Activated CD4-positive, alpha-beta T cell treated with anti-CD3 and anti-CD28 coated beads, Interleukin-2, amount 10 ng/mL, durations not matched to agents 7 days and 5 days (primary cell): Measurements from ENCODE around the gene TNNI2. TPM values are rescaled to one million over a fixed set of nuclear protein-coding genes. Genes with fewer than 3 reads are reported as not detected.
"Not testable (repeated sequence)": the region's sequence is repeated elsewhere in the genome, so short reads cannot be mapped to it uniquely, and the experiment has no call there.

Experiments used
- CTCF ChIA-PET: fragments of 350-600 bp; sonication (Branson Sonifier 250); formaldehyde crosslinking; loops from one replicate; lab custom pipeline; 2021; ENCODE audit warnings: antibody characterized with exemption; lab: Charles Lee
- POLR2A ChIA-PET: fragments of 350-600 bp; sonication (Branson Sonifier 250); formaldehyde crosslinking; loops from one replicate; lab custom pipeline; 2021; ENCODE audit warnings: antibody characterized with exemption; lab: Charles Lee
- DNase-seq: peaks from one replicate; pipeline ENCODE4 v3.0.0-alpha.2; 2020
- H3K27ac Mint-ChIP-seq: one replicate; pipeline ENCODE4 v1.8.0; 2021; ENCODE audit warnings: mild to moderate bottlenecking, moderate library complexity, mixed read lengths
- H3K27me3 Mint-ChIP-seq: one replicate; pipeline ENCODE4 v1.8.0; 2021; ENCODE audit warnings: mixed read lengths
- H3K36me3 Mint-ChIP-seq: one replicate; pipeline ENCODE4 v1.8.0; 2021; ENCODE audit warnings: low read depth, mixed read lengths
- H3K4me1 Mint-ChIP-seq: one replicate; pipeline ENCODE4 v1.8.0; 2021; ENCODE audit warnings: mixed read lengths
- H3K4me3 Mint-ChIP-seq: one replicate; pipeline ENCODE4 v1.8.0; 2021; ENCODE audit warnings: mild to moderate bottlenecking, moderate library complexity, mixed read lengths
- H3K9me3 Mint-ChIP-seq: one replicate; pipeline ENCODE4 v1.8.0; 2021; ENCODE audit warnings: mixed read lengths
- total RNA-seq, 2 experiments: library from RNA; stranded (reverse); gene quantifications; one replicate each; pipeline ENCODE4 v1.2.3, GENCODE V29; 2021

Gene TNNI2
- total RNA-seq, 2 experiments from 2014 or later: not detected

- no peaks in the 10 kb centered on the region for H3K27me3 Mint-ChIP-seq
- peaks cover 4% of the 10 kb centered on the region for H3K36me3 Mint-ChIP-seq
- no peaks in the 10 kb centered on the region for H3K9me3 Mint-ChIP-seq
- peaks cover 31% of the 10 kb centered on the region for H3K4me1 Mint-ChIP-seq
- no peak overlapping the region for H3K4me3 Mint-ChIP-seq
- POLR2A ChIA-PET: no interaction called here
- DNase-seq: no peak
- CTCF ChIA-PET: interaction anchor here (1.9 kb wide), 1 partner anchor 44 kb away, joined by 4 read pairs; no protein-coding TSS in a partner anchor
- no peak overlapping the region for H3K27ac Mint-ChIP-seq
Observed at GRCh38 chr11:1878137-1879031, 39.6 kb downstream of the TNNI2 start.

DNA sequence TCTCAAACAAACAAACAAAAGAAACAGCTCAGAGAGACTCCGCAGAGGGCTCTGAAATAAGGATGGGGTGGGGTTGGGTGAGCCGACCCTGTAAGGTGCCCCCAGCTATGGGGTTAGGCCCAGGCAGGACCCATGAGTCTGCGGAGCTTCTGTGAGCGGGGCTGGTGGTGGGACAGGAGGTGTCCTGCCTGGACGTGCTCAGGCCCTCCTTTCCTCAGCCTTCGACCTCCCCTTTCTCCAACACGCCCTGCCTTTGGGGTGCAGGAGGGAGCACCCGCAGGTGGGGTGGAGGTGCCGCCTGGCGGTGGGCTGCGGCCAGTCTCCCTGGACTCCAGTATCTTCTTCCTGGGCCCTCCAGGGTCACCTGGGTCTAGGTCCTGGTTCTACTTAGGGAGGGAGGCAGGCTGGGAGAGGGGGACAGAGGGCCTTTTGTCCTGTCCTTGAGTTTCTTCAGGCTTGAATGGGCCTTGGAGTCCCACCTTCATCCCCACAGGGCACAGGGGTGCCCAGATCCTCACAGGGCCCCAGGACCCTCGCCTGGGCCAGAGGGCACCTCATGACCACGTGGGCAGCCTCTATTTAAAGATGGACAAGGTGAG lies 40.7 kb downstream of the TNNI2 start:
- no peak overlapping the region for H3K27ac Mint-ChIP-seq
- peaks cover 4% of the 10 kb centered on the region for H3K36me3 Mint-ChIP-seq
- POLR2A ChIA-PET: no interaction called here
- H3K27me3 Mint-ChIP-seq: no peaks in the 10 kb centered on the region
- no peak for DNase-seq
- no peaks in the 10 kb centered on the region for H3K9me3 Mint-ChIP-seq
- H3K4me3 Mint-ChIP-seq: no peak overlapping the region
- CTCF ChIA-PET: no interaction called here
- H3K4me1 Mint-ChIP-seq: peaks cover 28% of the 10 kb centered on the region

DNA sequence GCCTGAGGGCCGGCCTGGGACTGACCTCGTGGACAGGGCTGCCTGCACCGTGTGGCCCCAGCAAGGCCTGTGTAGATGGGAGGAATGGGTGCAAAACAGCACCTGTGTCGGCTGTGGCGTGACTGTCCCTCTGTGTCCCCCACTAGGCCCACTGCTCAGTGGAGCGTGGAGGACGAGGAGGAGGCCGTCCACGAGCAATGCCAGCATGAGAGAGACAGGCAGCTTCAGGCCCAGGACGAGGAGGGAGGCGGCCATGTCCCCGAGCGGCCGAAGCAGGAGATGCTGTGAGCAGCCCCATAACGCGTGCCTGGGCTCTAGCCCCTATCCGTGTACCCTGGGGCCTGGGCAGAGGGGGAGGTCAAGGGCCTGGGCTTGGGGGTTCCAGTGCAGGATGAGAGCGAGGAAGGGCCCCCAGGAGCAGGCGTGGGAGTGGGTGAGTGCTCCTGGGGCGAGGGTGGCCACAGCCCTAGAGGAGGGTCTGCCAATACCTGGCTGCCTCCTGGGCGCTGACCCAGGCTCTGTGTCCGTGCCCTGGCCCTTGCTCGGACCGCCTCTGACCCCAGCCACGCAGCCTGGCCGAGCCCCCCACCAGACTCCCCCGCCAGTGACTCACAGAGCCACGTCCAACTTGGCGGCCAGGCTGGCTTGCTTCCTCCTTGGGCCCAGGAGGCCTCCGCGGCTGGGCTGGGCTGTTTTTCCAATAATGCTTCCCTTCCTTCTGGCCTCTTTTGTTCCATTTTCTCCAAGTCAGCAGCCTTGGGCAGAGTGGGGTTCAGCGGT lies 41.4 kb downstream of the TNNI2 start:
- H3K36me3 Mint-ChIP-seq: peaks cover 4% of the 10 kb centered on the region
- H3K9me3 Mint-ChIP-seq: no peaks in the 10 kb centered on the region
- CTCF ChIA-PET: no interaction called here
- DNase-seq: no peak
- POLR2A ChIA-PET: no interaction called here
- no peak overlapping the region for H3K27ac Mint-ChIP-seq
- no peaks in the 10 kb centered on the region for H3K27me3 Mint-ChIP-seq
- no peak overlapping the region for H3K4me3 Mint-ChIP-seq
- H3K4me1 Mint-ChIP-seq: peaks cover 28% of the 10 kb centered on the region

DNA sequence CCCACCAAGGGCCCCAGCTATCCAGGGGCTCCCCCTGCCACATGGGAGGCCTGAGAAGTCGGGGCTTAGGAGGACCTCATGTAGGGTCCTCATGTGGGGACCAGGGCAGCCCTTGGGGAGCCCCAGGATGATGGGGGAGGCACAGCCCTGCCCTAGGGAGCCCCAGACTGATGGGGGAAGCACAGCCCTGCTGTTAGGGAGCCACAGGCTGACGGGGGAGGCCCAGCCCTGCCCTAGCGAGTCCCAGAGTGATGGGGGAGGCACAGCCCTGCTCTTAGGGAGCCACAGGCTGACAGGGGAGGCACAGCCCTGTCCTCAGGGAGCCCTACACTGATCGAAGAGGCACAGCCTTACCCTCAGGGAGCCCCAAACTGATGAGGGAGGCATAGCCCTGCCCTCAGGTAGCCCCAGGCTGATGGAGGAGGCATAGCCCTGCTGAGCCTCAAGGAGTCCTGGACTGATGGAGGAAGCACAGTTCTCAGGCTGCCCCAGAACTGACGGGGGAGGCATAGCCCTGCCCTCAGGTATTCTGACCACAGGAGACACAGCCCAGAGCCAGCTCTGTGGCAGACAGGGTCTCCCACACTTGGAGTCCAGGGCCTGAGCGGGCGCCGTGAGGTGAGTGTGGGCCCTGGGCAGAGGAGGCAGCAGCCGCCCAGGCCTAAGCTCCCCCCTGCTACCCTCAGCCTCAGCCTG lies 42.1 kb downstream of the TNNI2 start:
- H3K27me3 Mint-ChIP-seq: no peaks in the 10 kb centered on the region
- POLR2A ChIA-PET: no interaction called here
- H3K36me3 Mint-ChIP-seq: peaks cover 2% of the 10 kb centered on the region
- peaks cover 25% of the 10 kb centered on the region for H3K4me1 Mint-ChIP-seq
- no peak overlapping the region for H3K27ac Mint-ChIP-seq
- CTCF ChIA-PET: interaction anchor here (1.0 to 2.6 kb wide), 5 partner anchors 11 to 37 kb away, joined by 3 to 20 read pairs (median 12); partner anchors contain the start of genes LSP1 and PRR33
- DNase-seq: no peak
- H3K9me3 Mint-ChIP-seq: no peaks in the 10 kb centered on the region
- no peak overlapping the region for H3K4me3 Mint-ChIP-seq

- DNase-seq: no peak
- H3K9me3 Mint-ChIP-seq: no peaks in the 10 kb centered on the region
- ChIA-PET CTCF (interaction anchor here (0.7 to 2.6 kb wide), 24 partner anchors 8 to 308 kb away, joined by 3 to 20 read pairs (median 5); partner anchors contain the start of genes LSP1, PRR33 and TNNT3), POLR2A (interaction anchor here (1.3 kb wide), 1 partner anchor 28 kb away, joined by 3 read pairs; no protein-coding TSS in a partner anchor)
- H3K4me3 Mint-ChIP-seq: no peak overlapping the region
- H3K27me3 Mint-ChIP-seq: no peaks in the 10 kb centered on the region
- peaks cover 2% of the 10 kb centered on the region for H3K36me3 Mint-ChIP-seq
- no peak overlapping the region for H3K27ac Mint-ChIP-seq
- peaks cover 25% of the 10 kb centered on the region for H3K4me1 Mint-ChIP-seq
Observed at GRCh38 chr11:1881442-1882264, 42.9 kb downstream of the TNNI2 start.

GRCh38 chr11:1882265-1883238 lies 43.8 kb downstream of the TNNI2 start:
- DNase-seq: peak; percentile 76
- Mint-ChIP-seq H3K9me3 (no peaks in the 10 kb centered on the region), H3K27ac (peak overlapping the region; percentile 41), H3K27me3 (no peaks in the 10 kb centered on the region), H3K4me1 (peaks cover 33% of the 10 kb centered on the region), H3K4me3 (no peak overlapping the region), H3K36me3 (peaks cover 9% of the 10 kb centered on the region)
- CTCF ChIA-PET: interaction anchor here (0.7 to 2.6 kb wide), 23 partner anchors 9 to 269 kb away, joined by 3 to 20 read pairs (median 5); partner anchors contain the start of genes LSP1, PRR33 and TNNT3
- POLR2A ChIA-PET: interaction anchor here (1.3 kb wide), 1 partner anchor 29 kb away, joined by 3 read pairs; no protein-coding TSS in a partner anchor

DNA sequence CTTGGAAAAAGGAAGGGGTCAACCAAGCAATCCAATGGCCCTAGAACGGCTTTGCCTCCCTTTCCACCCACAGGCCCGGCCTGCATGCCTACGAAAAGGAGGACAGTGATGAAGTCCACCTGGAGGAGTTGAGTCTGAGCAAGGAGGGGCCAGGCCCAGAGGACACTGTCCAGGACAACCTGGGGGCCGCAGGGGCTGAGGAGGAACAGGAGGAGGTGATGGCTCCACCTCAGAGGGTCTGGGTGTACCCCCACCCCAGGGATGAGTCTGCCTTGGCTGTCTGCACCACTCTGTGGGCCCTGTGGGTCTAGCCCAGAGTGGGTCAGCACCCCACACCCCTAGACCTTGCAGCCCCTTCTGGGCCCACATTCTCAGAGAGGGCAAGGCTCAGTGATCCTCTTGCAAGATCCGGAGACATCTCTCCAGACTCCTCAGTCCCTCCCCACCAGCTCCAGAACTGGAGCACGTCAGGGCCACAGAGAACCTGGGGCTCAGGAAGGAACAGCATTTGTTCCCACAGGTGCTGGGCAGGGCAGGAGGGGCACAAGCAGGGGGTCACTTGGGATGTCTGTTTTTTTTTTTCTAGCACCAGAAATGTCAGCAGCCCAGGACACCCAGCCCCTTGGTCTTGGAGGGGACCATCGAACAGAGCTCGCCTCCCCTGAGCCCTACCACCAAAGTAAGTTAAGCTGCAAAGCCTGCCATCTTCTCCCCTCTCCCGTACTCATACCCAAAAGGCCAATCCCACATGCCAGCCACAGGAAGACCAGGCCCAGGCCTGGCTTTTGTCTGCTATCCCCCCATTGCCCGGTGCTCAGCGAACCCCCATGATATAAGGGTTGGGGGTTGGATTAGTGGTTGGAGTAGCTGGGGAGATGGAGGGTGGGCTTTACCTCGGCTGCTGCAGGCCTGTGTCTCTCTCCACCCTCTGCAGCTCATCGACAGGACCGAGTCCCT lies 44.8 kb downstream of the TNNI2 start:
- peak overlapping the region; percentile 68 for H3K27ac Mint-ChIP-seq
- DNase-seq: no peak
- no peaks in the 10 kb centered on the region for H3K27me3 Mint-ChIP-seq
- H3K4me3 Mint-ChIP-seq: no peak overlapping the region
- peaks cover 19% of the 10 kb centered on the region for H3K36me3 Mint-ChIP-seq
- peaks cover 42% of the 10 kb centered on the region for H3K4me1 Mint-ChIP-seq
- no peaks in the 10 kb centered on the region for H3K9me3 Mint-ChIP-seq
- POLR2A ChIA-PET: interaction anchor here (1.3 kb wide), 1 partner anchor 30 kb away, joined by 3 read pairs; no protein-coding TSS in a partner anchor
- CTCF ChIA-PET: interaction anchor here (0.6 to 2.6 kb wide), 13 partner anchors 8 to 1009 kb away, joined by 3 to 20 read pairs (median 6); partner anchors contain the start of gene PRR33

DNA sequence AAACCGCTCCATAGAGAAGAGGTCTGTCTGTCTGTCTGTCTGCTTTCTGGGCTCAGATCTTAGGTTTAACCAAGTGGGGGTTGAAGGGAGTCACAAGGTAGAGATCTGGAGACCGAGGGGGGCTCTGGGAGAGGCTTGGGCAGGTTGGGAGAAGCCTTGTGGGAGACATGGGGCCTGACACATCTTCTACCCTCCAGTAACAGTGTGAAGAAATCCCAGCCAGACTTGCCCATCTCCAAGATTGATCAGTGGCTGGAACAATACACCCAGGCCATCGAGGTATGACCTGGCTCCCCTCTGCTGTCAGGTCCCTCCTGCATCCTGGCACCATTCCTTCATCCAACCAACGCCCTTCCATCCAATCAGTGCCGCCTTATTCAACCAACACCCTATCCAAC lies 45.5 kb downstream of the TNNI2 start:
- no peak overlapping the region for H3K4me3 Mint-ChIP-seq
- no peaks in the 10 kb centered on the region for H3K9me3 Mint-ChIP-seq
- peaks cover 24% of the 10 kb centered on the region for H3K36me3 Mint-ChIP-seq
- H3K4me1 Mint-ChIP-seq: peaks cover 48% of the 10 kb centered on the region
- CTCF ChIA-PET: interaction anchor here (0.6 to 1.1 kb wide), 2 partner anchors 38 to 1009 kb away, joined by 3 read pairs; no protein-coding TSS in a partner anchor
- POLR2A ChIA-PET: no interaction called here
- H3K27ac Mint-ChIP-seq: no peak overlapping the region
- no peaks in the 10 kb centered on the region for H3K27me3 Mint-ChIP-seq
- DNase-seq: no peak

DNA sequence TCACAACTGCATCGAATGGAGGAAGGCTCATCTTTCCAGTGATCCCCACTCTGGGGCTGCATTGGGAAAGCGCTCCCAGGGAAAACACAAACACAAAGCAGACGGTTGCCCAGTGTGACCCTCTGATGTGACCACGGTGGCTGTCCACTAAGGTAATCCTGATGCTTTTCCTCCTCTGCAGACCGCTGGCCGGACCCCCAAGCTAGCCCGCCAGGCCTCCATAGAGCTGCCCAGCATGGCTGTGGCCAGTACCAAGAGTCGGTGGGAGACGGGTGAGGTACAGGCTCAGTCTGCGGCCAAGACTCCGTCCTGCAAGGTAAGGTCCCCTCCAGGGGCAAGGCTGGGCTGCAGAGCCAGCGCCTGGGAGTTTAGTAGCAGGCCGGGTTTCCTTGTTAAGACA lies 47.8 kb downstream of the TNNI2 start:
- CTCF ChIA-PET, H3K4me3 Mint-ChIP-seq, H3K27me3 Mint-ChIP-seq, H3K9me3 Mint-ChIP-seq, POLR2A ChIA-PET, DNase-seq: not testable (repeated sequence)
- Mint-ChIP-seq H3K36me3 (peaks cover 25% of the 10 kb centered on the region), H3K4me1 (peaks cover 50% of the 10 kb centered on the region), H3K27ac (peak overlapping the region; percentile 59)
